Endothelial cell (in vitro differentiated cells): ENCODE data around the gene POLR1A. TPM values are rescaled to one million over a fixed set of nuclear protein-coding genes. Genes with fewer than 3 reads are reported as not detected.

ENCODE experiments used
- DNase-seq: peaks from one replicate; pipeline ENCODE4 v3.0.0; 2021; ENCODE audit warnings: low spot score
- H3K27ac Mint-ChIP-seq: one replicate; pipeline ENCODE4 v1.8.0; 2021; ENCODE audit warnings: mixed read lengths, inconsistent platforms; ENCODE audit not compliant: unreplicated experiment
- H3K27me3 Mint-ChIP-seq: one replicate; pipeline ENCODE4 v1.8.0; 2021; ENCODE audit warnings: mild to moderate bottlenecking, moderate library complexity, mixed read lengths, inconsistent platforms; ENCODE audit not compliant: unreplicated experiment
- H3K36me3 Mint-ChIP-seq: one replicate; pipeline ENCODE4 v1.8.0; 2021; ENCODE audit warnings: mild to moderate bottlenecking, low read depth, mixed read lengths, inconsistent platforms; ENCODE audit not compliant: unreplicated experiment
- H3K4me1 Mint-ChIP-seq: one replicate; pipeline ENCODE4 v1.8.0; 2021; ENCODE audit warnings: mild to moderate bottlenecking, mixed read lengths, inconsistent platforms; ENCODE audit not compliant: unreplicated experiment
- H3K4me3 Mint-ChIP-seq: one replicate; pipeline ENCODE4 v1.8.0; 2021; ENCODE audit warnings: mild to moderate bottlenecking, mixed read lengths, inconsistent platforms; ENCODE audit not compliant: unreplicated experiment
- H3K9me3 Mint-ChIP-seq: one replicate; pipeline ENCODE4 v1.8.0; 2021; ENCODE audit warnings: mixed read lengths, inconsistent platforms; ENCODE audit not compliant: unreplicated experiment
- total RNA-seq: library from RNA; stranded (reverse); fragmentation: NEBNext Ultra II Directional; extraction: Animal tissue kit (Norgen Biotek cat#: 25700); gene quantifications from one replicate; pipeline ENCODE4 v1.2.1, GENCODE V29; 2021; ENCODE audit not compliant: unreplicated experiment
- TF ChIP-seq, protein P1 (sequence below): fragments of 200-600 bp; sonication (generic); IDR thresholded peaks from one replicate; pipeline ENCODE4 v1.5.0; 2021; ENCODE audit warnings: antibody characterized with exemption; ENCODE audit not compliant: unreplicated experiment

Gene POLR1A
- total RNA-seq, 1 donor from 2014 or later, result 30.4 TPM

DNA sequence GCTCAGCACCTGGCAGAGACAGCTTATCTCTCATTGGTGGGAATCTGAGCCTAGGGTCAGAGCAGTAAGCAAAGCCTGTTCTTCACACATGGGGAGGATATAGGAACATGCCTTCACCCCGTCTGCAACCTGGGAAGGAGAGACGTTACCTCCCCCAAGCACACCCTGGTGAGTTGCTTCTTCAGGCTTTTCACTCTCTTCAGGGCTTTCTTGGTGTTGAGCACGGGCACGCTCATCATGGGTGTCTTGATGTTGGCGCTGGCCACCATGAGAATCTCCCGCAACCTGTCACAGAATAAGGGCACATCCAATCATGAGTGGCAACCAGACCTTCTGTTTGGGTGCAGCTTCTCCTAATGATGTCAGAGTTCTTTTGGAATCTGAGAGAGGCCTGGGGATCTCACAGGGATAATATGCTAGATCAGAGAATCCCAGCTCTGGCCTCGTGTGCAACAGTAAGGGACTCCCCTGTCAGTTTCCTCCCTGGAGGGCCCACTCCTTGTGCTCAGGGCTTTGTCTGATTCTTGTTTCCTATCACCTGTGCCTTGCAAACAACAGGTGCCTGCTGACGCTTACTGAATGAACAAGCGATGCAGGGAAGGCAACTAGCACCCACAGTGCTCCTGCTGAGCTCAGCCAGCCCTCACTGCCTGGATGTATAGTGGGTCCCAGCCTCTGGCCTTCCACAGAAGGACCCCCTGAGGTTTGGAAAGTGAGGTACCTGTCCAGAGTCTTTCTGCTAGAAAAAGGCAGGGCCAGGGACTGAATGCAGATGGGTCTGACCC lies 66.3 kb downstream of the POLR1A start:
- H3K36me3 Mint-ChIP-seq, result peaks cover 45% of the 10 kb centered on the region
- no peak overlapping the region for H3K27ac Mint-ChIP-seq
- peaks cover 60% of the 10 kb centered on the region for H3K4me1 Mint-ChIP-seq
- H3K27me3 Mint-ChIP-seq, result peaks cover 13% of the 10 kb centered on the region
- TF ChIP-seq, protein P1, sequence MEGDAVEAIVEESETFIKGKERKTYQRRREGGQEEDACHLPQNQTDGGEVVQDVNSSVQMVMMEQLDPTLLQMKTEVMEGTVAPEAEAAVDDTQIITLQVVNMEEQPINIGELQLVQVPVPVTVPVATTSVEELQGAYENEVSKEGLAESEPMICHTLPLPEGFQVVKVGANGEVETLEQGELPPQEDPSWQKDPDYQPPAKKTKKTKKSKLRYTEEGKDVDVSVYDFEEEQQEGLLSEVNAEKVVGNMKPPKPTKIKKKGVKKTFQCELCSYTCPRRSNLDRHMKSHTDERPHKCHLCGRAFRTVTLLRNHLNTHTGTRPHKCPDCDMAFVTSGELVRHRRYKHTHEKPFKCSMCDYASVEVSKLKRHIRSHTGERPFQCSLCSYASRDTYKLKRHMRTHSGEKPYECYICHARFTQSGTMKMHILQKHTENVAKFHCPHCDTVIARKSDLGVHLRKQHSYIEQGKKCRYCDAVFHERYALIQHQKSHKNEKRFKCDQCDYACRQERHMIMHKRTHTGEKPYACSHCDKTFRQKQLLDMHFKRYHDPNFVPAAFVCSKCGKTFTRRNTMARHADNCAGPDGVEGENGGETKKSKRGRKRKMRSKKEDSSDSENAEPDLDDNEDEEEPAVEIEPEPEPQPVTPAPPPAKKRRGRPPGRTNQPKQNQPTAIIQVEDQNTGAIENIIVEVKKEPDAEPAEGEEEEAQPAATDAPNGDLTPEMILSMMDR, result no peak
- H3K9me3 Mint-ChIP-seq, result no peaks in the 10 kb centered on the region
- no peak overlapping the region for H3K4me3 Mint-ChIP-seq
- DNase-seq, result no peak

- no peak for DNase-seq
Measured at GRCh38 chr2:86038291-86039081, 67.2 kb downstream of the POLR1A start.

GRCh38 chr2:86037795-86038192 lies 67.9 kb downstream of the POLR1A start:
- Mint-ChIP-seq H3K27ac (peak overlapping the region; percentile 80), H3K27me3 (peaks cover 9% of the 10 kb centered on the region), H3K4me3 (peak overlapping the region; percentile 65), H3K9me3 (no peaks in the 10 kb centered on the region), H3K36me3 (peaks cover 48% of the 10 kb centered on the region), H3K4me1 (peaks cover 58% of the 10 kb centered on the region)
- TF ChIP-seq, protein P1, result no peak
- DNase-seq, result no peak

More at GRCh38 chr2:86038291-86039081, 67.2 kb downstream of the POLR1A start:
- TF ChIP-seq, protein P1, result no peak
- Mint-ChIP-seq H3K4me1 (peaks cover 63% of the 10 kb centered on the region), H3K27me3 (peaks cover 13% of the 10 kb centered on the region), H3K36me3 (peaks cover 50% of the 10 kb centered on the region), H3K4me3 (peak overlapping the region; percentile 65), H3K27ac (peak overlapping the region; percentile 80), H3K9me3 (no peaks in the 10 kb centered on the region)

DNA sequence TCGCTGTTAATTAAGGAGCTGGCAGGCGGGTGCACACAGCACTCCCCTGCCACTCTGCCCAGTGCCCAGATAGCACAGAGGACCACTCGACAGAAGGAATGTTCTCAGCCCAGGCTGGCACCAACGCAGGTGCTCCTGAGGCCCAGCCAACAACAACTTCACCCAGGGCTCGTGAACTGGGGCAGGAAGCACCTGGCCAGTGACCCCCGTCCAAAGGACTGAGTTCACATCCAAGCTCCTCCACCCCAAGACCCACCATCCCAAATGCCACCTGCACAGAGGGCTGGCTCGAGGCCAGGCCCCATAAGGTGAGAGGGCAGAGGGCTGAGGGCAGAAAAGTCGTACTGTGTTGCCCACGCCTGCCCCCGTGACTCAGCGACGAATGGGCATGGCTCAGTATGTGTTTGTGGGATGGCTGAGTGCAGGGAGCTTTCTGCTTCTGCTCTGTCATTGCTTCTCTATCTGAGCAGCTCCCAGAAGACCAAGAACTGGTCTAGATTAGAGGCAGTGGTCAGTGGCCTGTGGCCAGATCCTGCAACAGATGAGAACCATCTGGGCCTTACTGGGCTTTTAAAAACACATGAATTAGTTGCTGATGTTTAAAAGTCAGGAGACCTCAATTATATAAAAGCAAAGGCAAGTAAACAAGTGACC lies 68.4 kb downstream of the POLR1A start:
- Mint-ChIP-seq H3K27me3 (peaks cover 7% of the 10 kb centered on the region), H3K4me1 (peaks cover 58% of the 10 kb centered on the region), H3K36me3 (peaks cover 48% of the 10 kb centered on the region), H3K9me3 (no peaks in the 10 kb centered on the region), H3K27ac (peak overlapping the region; percentile 98), H3K4me3 (no peak overlapping the region)
- no peak for DNase-seq
- TF ChIP-seq, protein P1, result no peak
